GM12891 (cell line): ENCODE measurements around the gene KIF24.

Experiments
- POLR2A ChIP-seq: IDR thresholded peaks from 2 replicates; pipeline ENCODE4 v1.6.1; 2011; ENCODE audit warnings: low read depth, low read length, control low read depth
- POLR2AphosphoS5 ChIP-seq: IDR thresholded peaks from 2 replicates; pipeline ENCODE4 v1.6.1; 2011; ENCODE audit warnings: low read depth, low read length, control low read depth

DNA sequence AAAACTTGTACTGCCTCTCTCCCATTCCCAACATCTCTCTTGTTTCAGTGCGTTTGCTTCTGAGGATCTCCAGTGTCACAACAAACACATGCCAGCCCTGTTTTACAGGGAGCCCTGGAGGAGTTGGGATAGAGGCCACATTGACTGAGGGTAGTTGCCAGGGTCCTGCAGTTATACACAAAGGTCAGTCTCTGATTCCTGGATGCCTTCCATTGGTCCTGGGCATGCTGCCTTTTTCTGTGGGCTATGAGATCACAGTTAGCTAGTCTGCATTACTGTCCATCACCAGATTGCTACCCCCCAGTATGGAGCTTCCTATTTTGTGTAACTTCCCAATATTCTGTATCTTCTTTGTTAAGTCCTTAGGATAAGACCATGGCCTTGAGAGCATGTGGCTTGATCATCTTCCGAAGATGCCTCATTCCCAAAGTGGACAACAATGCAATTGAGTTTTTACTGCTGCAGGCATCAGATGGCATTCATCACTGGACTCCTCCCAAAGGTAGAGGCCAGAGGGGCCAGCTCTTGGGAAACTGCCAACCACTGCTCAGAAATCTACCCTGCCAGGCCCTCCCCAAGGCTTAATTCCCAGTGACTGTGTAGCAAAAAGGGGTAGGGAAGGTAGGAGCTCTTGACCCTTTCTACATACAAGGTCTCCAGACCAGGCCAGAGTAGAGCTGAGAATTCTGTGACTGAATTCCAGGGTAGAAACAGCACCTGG lies 9.8 kb upstream of the KIF24 start:
- no peak for TF ChIP-seq POLR2A
- TF ChIP-seq POLR2AphosphoS5 = no peak
